Ovary (tissue), 3 donors: Measurements from ENCODE around the gene L3MBTL1.
A peak's percentile ranks its signal among the peaks of the same experiment; 100 is the strongest.

Experiments
- EP300 ChIP-seq: sonication (generic); formaldehyde crosslinking; IDR thresholded peaks from one replicate; pipeline ENCODE4 v1.6.1; 2017; ENCODE audit warnings: antibody characterized with exemption
- POLR2A ChIP-seq: fragments of 450-650 bp; IDR thresholded peaks from one replicate; pipeline ENCODE4 v1.6.1; 2017; ENCODE audit warnings: antibody characterized with exemption, mild to moderate bottlenecking, moderate library complexity
- TF ChIP-seq, protein P1 (sequence below), 3 donors: fragments of 450-650 bp in 2 of 3; fragments of 200-600 bp in 1 of 3; IDR thresholded peaks; one replicate each; pipeline versions ENCODE4 v1.5.1 to v1.8.0; 2016 to 2022; ENCODE audit warnings: antibody characterized with exemption in 3 of 3, mild to moderate bottlenecking in 1 of 3
- donor health status: DM: no; HTN: no; CAD: no.

DNA sequence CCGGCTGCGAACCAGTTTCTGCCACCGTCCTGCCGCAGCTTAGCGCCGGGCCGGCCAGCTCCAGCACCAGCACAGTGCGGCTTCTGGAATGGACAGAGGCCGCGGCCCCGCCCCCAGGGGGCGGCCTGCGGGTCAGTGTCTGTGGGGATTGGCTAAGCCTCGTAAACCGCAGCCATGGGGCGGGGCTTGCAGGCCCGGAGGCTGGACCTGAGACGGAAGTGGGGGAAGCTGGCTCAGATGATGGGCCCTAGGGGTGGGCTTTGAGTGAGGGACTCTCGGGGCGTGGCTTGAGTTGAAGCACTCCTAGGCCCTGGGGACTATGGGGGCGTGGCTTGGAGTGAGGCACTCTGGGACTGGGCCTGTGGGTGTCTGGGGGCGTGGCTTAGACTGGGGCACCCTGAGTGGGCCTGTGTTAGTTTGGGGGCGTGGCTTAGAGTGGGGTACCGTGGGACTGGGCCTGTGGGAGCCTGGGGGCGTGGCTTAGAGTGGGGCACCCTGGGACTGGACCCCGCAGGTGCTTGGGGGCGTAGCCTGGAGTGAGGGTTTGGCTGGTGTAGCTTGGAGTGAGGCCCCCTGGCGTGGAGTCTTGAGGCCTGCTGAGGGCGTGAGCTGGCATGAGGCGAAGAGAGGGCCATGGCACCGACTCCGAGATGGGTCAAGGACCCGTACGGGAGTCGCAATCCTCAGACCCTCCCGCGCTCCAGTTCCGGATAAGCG is 6.6 kb downstream of the L3MBTL1 start:
- TF ChIP-seq POLR2A (no peak), EP300 (no peak)
- TF ChIP-seq, protein P1, sequence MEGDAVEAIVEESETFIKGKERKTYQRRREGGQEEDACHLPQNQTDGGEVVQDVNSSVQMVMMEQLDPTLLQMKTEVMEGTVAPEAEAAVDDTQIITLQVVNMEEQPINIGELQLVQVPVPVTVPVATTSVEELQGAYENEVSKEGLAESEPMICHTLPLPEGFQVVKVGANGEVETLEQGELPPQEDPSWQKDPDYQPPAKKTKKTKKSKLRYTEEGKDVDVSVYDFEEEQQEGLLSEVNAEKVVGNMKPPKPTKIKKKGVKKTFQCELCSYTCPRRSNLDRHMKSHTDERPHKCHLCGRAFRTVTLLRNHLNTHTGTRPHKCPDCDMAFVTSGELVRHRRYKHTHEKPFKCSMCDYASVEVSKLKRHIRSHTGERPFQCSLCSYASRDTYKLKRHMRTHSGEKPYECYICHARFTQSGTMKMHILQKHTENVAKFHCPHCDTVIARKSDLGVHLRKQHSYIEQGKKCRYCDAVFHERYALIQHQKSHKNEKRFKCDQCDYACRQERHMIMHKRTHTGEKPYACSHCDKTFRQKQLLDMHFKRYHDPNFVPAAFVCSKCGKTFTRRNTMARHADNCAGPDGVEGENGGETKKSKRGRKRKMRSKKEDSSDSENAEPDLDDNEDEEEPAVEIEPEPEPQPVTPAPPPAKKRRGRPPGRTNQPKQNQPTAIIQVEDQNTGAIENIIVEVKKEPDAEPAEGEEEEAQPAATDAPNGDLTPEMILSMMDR (IDR thresholded peaks at IDR 0.05) = peak in 1 of 3 donors; percentile 27
